ENCODE data around the gene CCDC27. TPM values are rescaled to one million over a fixed set of nuclear protein-coding genes. Genes with fewer than 3 reads are reported as not detected.

CCDC27 gene
- total and polyA plus RNA-seq, 2 donors (not counting 1 experiment from before 2014, with no cell fraction given) = not detected

- H3K9me3 ChIP-seq (ENCODE audit: control extremely low read depth in 1 of 3, control insufficient read depth in 2 of 3, insufficient read depth in 1 of 3, low read length in 2 of 3) = no peaks in the 10 kb centered on the region
- POLR2A ChIA-PET = no interaction called here
- no peaks in the 10 kb centered on the region for H4K20me1 ChIP-seq (ENCODE audit: control insufficient read depth, insufficient read depth, low read length, poor library complexity, severe bottlenecking)
- H3K27me3 ChIP-seq (replicated peaks in 1 of 4; ENCODE audit: control extremely low read depth in 1 of 4, control insufficient read depth in 3 of 4, insufficient read depth in 4 of 4, low read length in 3 of 4) = peaks cover 0 to 17% (median 0%) of the 10 kb centered on the region in 4 experiments
- no peak overlapping the region for H3K27ac ChIP-seq (ENCODE audit: low read length in 2 of 2)
- DNase-seq = no peak
- Mint-ChIP-seq H3K27ac (no peak overlapping the region), H3K27me3 (peaks cover 11% of the 10 kb centered on the region), H3K9me3 (ENCODE audit: insufficient read depth) (no peaks in the 10 kb centered on the region), H3K4me3 (no peak overlapping the region), H3K4me1 (peaks cover 7% of the 10 kb centered on the region)
- no peak overlapping the region for H3K4me2 ChIP-seq (replicated peaks; ENCODE audit: low read depth, low read length, poor library complexity, severe bottlenecking)
- H3K4me3 ChIP-seq (ENCODE audit: control extremely low read depth in 1 of 5, extremely low read depth in 1 of 5, insufficient read depth in 1 of 5, low read depth in 2 of 5, low read length in 4 of 5) = no peak overlapping the region
- H3K9ac ChIP-seq (ENCODE audit: low read length) = no peak overlapping the region
- H3K36me3 ChIP-seq (replicated peaks in 1 of 2; ENCODE audit: control extremely low read depth in 1 of 2, control insufficient read depth in 1 of 2, extremely low read depth in 1 of 2, insufficient read depth in 2 of 2, low read length in 1 of 2) = no peaks in the 10 kb centered on the region
- TF ChIP-seq CTCF (IDR thresholded peaks at IDR 0.05) (no peak), EZH2 (IDR thresholded peaks at IDR 0.05; ENCODE audit: borderline replicate concordance, insufficient read depth, low read depth, low read length, poor library complexity, severe bottlenecking) (no peak)
- 92% methylated on average over 18 of the region's 19 CpGs for WGBS (ENCODE audit: insufficient coverage)
- CTCF ChIA-PET = no interaction called here
- H3K4me1 ChIP-seq (ENCODE audit: control insufficient read depth in 2 of 2, insufficient read depth in 2 of 2, low read length in 2 of 2) = peaks cover 11 to 12% of the 10 kb centered on the region in 2 donors
- intact Hi-C loops (cut with micrococcal nuclease) = no loop called here
- no peak for ATAC-seq (ENCODE audit: low read depth)
- H3K79me2 ChIP-seq (ENCODE audit: control insufficient read depth, insufficient read depth, low read length) = no peaks in the 10 kb centered on the region
- H2AFZ ChIP-seq (ENCODE audit: insufficient read depth, low read depth, low read length, poor library complexity, severe bottlenecking) = no peak overlapping the region
Observed at GRCh38 chr1:3705341-3705950, 46.8 kb upstream of the CCDC27 start.

DNA sequence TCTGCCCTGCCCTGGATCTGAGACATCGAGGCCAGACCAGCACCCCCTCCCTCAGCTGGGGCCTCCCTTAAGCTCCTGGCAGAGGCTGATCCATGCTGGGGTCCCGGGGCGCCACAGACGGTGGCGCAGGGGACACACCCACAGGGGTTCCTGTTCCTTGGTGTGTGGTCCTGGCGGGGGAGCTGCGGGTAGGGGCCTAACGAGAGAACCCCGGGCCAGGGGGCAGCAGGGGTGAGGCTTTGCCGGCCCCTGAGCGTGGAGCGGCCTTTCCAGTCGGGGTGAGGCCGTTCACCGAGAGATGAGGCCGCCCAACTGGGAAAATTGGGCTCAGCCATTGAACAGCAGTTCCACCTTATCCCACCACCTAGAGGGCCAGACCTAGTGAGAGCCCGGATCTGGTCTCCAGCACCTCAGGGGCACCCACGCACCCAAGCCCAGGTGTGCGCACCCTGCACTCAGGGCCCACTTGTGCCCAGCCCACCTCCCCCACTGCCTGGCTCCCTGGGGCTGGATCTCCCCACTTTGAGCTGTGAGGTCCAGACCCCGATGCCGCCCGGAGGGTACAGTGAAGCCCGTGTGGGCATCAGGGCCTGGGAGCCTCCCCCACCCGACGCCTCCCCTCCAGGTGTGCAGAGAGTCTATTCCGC, 45.5 kb upstream of the CCDC27 start:
- H3K27ac Mint-ChIP-seq = no peak overlapping the region
- intact Hi-C loops (cut with micrococcal nuclease) = no loop called here
- H3K36me3 ChIP-seq (replicated peaks in 1 of 2; ENCODE audit: control extremely low read depth in 1 of 2, control insufficient read depth in 1 of 2, extremely low read depth in 1 of 2, insufficient read depth in 2 of 2, low read length in 1 of 2) = no peaks in the 10 kb centered on the region
- no peaks in the 10 kb centered on the region for H3K9me3 ChIP-seq (ENCODE audit: control extremely low read depth in 1 of 3, control insufficient read depth in 2 of 3, insufficient read depth in 1 of 3, low read length in 2 of 3)
- H3K4me3 Mint-ChIP-seq = no peak overlapping the region
- peaks cover 0 to 17% (median 0%) of the 10 kb centered on the region in 4 experiments for H3K27me3 ChIP-seq (replicated peaks in 1 of 4; ENCODE audit: control extremely low read depth in 1 of 4, control insufficient read depth in 3 of 4, insufficient read depth in 4 of 4, low read length in 3 of 4)
- 89% methylated on average over 26 of the region's 26 CpGs for WGBS (ENCODE audit: insufficient coverage)
- ChIA-PET POLR2A (no interaction called here), CTCF (no interaction called here)
- TF ChIP-seq EZH2 (IDR thresholded peaks at IDR 0.05; ENCODE audit: borderline replicate concordance, insufficient read depth, low read depth, low read length, poor library complexity, severe bottlenecking) (no peak), CTCF (IDR thresholded peaks at IDR 0.05) (no peak)
- peaks cover 18% of the 10 kb centered on the region for H3K27me3 Mint-ChIP-seq
- DNase-seq (no peak), ATAC-seq (ENCODE audit: low read depth) (no peak)
- H3K4me1 ChIP-seq (ENCODE audit: control insufficient read depth in 2 of 2, insufficient read depth in 2 of 2, low read length in 2 of 2) = peaks cover 11 to 12% of the 10 kb centered on the region in 2 donors
- no peak overlapping the region for H3K4me3 ChIP-seq (ENCODE audit: control extremely low read depth in 1 of 5, extremely low read depth in 1 of 5, insufficient read depth in 1 of 5, low read depth in 2 of 5, low read length in 4 of 5)
- no peaks in the 10 kb centered on the region for H3K79me2 ChIP-seq (ENCODE audit: control insufficient read depth, insufficient read depth, low read length)
- no peak overlapping the region for H3K4me2 ChIP-seq (replicated peaks; ENCODE audit: low read depth, low read length, poor library complexity, severe bottlenecking)
- H3K4me1 Mint-ChIP-seq = peaks cover 7% of the 10 kb centered on the region
- H3K9ac ChIP-seq (ENCODE audit: low read length) = no peak overlapping the region
- no peak overlapping the region for H2AFZ ChIP-seq (ENCODE audit: insufficient read depth, low read depth, low read length, poor library complexity, severe bottlenecking)
- no peaks in the 10 kb centered on the region for H3K9me3 Mint-ChIP-seq (ENCODE audit: insufficient read depth)
- H3K27ac ChIP-seq (ENCODE audit: low read length in 2 of 2) = no peak overlapping the region
- H4K20me1 ChIP-seq (ENCODE audit: control insufficient read depth, insufficient read depth, low read length, poor library complexity, severe bottlenecking) = no peaks in the 10 kb centered on the region
